GM19023 (cell line): ENCODE results near the gene EDAR.

ENCODE experiments used
- ATAC-seq: cut with Tn5 transposase; IDR thresholded peaks from one replicate; pipeline ENCODE4 v1.9.1; 2021; ENCODE audit warnings: mild to moderate bottlenecking, moderate library complexity; ENCODE audit not compliant: unreplicated experiment

EDAR gene

GRCh38 chr2:109005686-109006204 lies 16.7 kb upstream of the EDAR start:
- ATAC-seq = no peak

- no peak for ATAC-seq
These were observed 12.2 kb upstream of the EDAR start for GRCh38 chr2:109001201-109001600.

GRCh38 chr2:109000738-109001137 lies 11.7 kb upstream of the EDAR start:
- ATAC-seq = no peak

- ATAC-seq = no peak
These were observed 9.9 kb upstream of the EDAR start for GRCh38 chr2:108998911-108999310.

- no peak for ATAC-seq
These were observed 5.2 kb upstream of the EDAR start for GRCh38 chr2:108994178-108994577.

GRCh38 chr2:108993095-108993937 lies 4.3 kb upstream of the EDAR start:
- no peak for ATAC-seq

- no peak for ATAC-seq
These were observed 784 bp downstream of the EDAR start for GRCh38 chr2:108988076-108988795.

- no peak for ATAC-seq
These were observed 2.0 kb downstream of the EDAR start for GRCh38 chr2:108986916-108987510.

- ATAC-seq = no peak
These were observed 5.4 kb downstream of the EDAR start for GRCh38 chr2:108983610-108984009.

- no peak for ATAC-seq
These were observed 6.0 kb downstream of the EDAR start for GRCh38 chr2:108983061-108983460.

- ATAC-seq = no peak
These were observed 6.8 kb downstream of the EDAR start for GRCh38 chr2:108982259-108982679.

GRCh38 chr2:108981846-108982245 lies 7.2 kb downstream of the EDAR start:
- ATAC-seq = no peak

GRCh38 chr2:108980076-108980475 lies 8.9 kb downstream of the EDAR start:
- no peak for ATAC-seq

GRCh38 chr2:108979461-108979860 lies 9.6 kb downstream of the EDAR start:
- ATAC-seq = no peak

GRCh38 chr2:108978709-108979111 lies 10.3 kb downstream of the EDAR start:
- no peak for ATAC-seq

- no peak for ATAC-seq
These were observed 13.2 kb downstream of the EDAR start for GRCh38 chr2:108975613-108976435.

- no peak for ATAC-seq
These were observed 14.3 kb downstream of the EDAR start for GRCh38 chr2:108974674-108975073.

GRCh38 chr2:108972663-108973062 lies 16.4 kb downstream of the EDAR start:
- ATAC-seq = no peak

- ATAC-seq = no peak
These were observed 17.1 kb downstream of the EDAR start for GRCh38 chr2:108971661-108972566.

- ATAC-seq = no peak
These were observed 18.7 kb downstream of the EDAR start for GRCh38 chr2:108970369-108970768.
